Fibroblast of mammary gland (primary cell): ENCODE results near the gene REV3L.

Experiments used
- DNase-seq: peaks from one replicate; pipeline ENCODE4 v3.0.0-alpha.2; 2010; ENCODE audit warnings: low read depth
- H3K4me3 ChIP-seq: 2 replicates; pipeline ENCODE4 v1.5.1; 2011; ENCODE audit warnings: low read depth, mild to moderate bottlenecking, low read length, moderate library complexity; ENCODE audit not compliant: control insufficient read depth
- CTCF ChIP-seq: conservative IDR thresholded peaks from 2 replicates; pipeline ENCODE4 v1.5.1; 2011; ENCODE audit warnings: low read depth, low read length, inconsistent platforms; ENCODE audit not compliant: control insufficient read depth, insufficient read depth

REV3L gene

GRCh38 chr6:111266276-111266675, 216.7 kb downstream of the REV3L start:
- H3K4me3 ChIP-seq: no peak overlapping the region
- DNase-seq: no peak
- TF ChIP-seq CTCF: no peak

GRCh38 chr6:111265842-111266241, 217.2 kb downstream of the REV3L start:
- H3K4me3 ChIP-seq: no peak overlapping the region
- TF ChIP-seq CTCF: no peak
- DNase-seq: no peak

GRCh38 chr6:111263837-111264236, 219.2 kb downstream of the REV3L start:
- peak; percentile 85 for DNase-seq
- no peak overlapping the region for H3K4me3 ChIP-seq
- TF ChIP-seq CTCF: no peak

GRCh38 chr6:111260570-111261298, 222.3 kb downstream of the REV3L start:
- no peak for TF ChIP-seq CTCF
- peak; percentile 30 for DNase-seq
- peak overlapping the region; percentile 38 for H3K4me3 ChIP-seq

- peak; percentile 89 for TF ChIP-seq CTCF
- peak overlapping the region; percentile 78 for H3K4me3 ChIP-seq
- peak; percentile 99 for DNase-seq
Measured at GRCh38 chr6:111259089-111259831, 223.8 kb downstream of the REV3L start.

- peak overlapping the region; percentile 44 for H3K4me3 ChIP-seq
- DNase-seq: no peak
- no peak for TF ChIP-seq CTCF
Measured at GRCh38 chr6:111258615-111259088, 224.4 kb downstream of the REV3L start.
